ENCODE data around the gene ZNF784. TPM values are rescaled to one million over a fixed set of nuclear protein-coding genes. Genes with fewer than 3 reads are reported as not detected.

Gene ZNF784
- total and polyA plus RNA-seq, 9 of the 15 experiments (the other 6 are each of a cell fraction or from before 2014, with no cell fraction given): 0.14 to 6.1 (median 2.1) TPM

- TF ChIP-seq MCM2 (IDR thresholded peaks at IDR 0.05; ENCODE audit: low read depth) (no peak), SNAPC5 (CRISPR knock-in tag; IDR thresholded peaks at IDR 0.05) (no peak), MLX (CRISPR knock-in tag; conservative IDR thresholded peaks at IDR 0.05) (no peak), IRF2 (CRISPR knock-in tag; IDR thresholded peaks at IDR 0.05) (peak; percentile 69; the same call in 1 of the 2 replicates), RBM25 (IDR thresholded peaks at IDR 0.05; ENCODE audit: low read depth, low read length, severe bottlenecking) (no peak), ZNF583 (CRISPR knock-in tag; IDR thresholded peaks at IDR 0.05) (peak; percentile 65), SAP30 (IDR thresholded peaks at IDR 0.05; ENCODE audit: borderline replicate concordance, insufficient read depth, low read depth, low read length, poor library complexity, severe bottlenecking) (peak; percentile 88), ZBTB49 (CRISPR knock-in tag; IDR thresholded peaks at IDR 0.05; ENCODE audit: borderline replicate concordance) (no peak), ZNF239 (CRISPR knock-in tag; IDR thresholded peaks at IDR 0.05) (no peak), MBD2 (IDR thresholded peaks at IDR 0.05; ENCODE audit: borderline replicate concordance, low read depth) (peak; percentile 67; the same call in 1 of the 2 replicates), MXD1 (CRISPR knock-in tag; IDR thresholded peaks at IDR 0.05; ENCODE audit: borderline replicate concordance, poor library complexity, severe bottlenecking) (peak; percentile 90)
- TF ChIP-seq, protein P1, sequence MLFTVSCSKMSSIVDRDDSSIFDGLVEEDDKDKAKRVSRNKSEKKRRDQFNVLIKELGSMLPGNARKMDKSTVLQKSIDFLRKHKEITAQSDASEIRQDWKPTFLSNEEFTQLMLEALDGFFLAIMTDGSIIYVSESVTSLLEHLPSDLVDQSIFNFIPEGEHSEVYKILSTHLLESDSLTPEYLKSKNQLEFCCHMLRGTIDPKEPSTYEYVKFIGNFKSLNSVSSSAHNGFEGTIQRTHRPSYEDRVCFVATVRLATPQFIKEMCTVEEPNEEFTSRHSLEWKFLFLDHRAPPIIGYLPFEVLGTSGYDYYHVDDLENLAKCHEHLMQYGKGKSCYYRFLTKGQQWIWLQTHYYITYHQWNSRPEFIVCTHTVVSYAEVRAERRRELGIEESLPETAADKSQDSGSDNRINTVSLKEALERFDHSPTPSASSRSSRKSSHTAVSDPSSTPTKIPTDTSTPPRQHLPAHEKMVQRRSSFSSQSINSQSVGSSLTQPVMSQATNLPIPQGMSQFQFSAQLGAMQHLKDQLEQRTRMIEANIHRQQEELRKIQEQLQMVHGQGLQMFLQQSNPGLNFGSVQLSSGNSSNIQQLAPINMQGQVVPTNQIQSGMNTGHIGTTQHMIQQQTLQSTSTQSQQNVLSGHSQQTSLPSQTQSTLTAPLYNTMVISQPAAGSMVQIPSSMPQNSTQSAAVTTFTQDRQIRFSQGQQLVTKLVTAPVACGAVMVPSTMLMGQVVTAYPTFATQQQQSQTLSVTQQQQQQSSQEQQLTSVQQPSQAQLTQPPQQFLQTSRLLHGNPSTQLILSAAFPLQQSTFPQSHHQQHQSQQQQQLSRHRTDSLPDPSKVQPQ (CRISPR knock-in tag; IDR thresholded peaks at IDR 0.05; ENCODE audit: borderline replicate concordance): no peak
- TF ChIP-seq, protein P2, sequence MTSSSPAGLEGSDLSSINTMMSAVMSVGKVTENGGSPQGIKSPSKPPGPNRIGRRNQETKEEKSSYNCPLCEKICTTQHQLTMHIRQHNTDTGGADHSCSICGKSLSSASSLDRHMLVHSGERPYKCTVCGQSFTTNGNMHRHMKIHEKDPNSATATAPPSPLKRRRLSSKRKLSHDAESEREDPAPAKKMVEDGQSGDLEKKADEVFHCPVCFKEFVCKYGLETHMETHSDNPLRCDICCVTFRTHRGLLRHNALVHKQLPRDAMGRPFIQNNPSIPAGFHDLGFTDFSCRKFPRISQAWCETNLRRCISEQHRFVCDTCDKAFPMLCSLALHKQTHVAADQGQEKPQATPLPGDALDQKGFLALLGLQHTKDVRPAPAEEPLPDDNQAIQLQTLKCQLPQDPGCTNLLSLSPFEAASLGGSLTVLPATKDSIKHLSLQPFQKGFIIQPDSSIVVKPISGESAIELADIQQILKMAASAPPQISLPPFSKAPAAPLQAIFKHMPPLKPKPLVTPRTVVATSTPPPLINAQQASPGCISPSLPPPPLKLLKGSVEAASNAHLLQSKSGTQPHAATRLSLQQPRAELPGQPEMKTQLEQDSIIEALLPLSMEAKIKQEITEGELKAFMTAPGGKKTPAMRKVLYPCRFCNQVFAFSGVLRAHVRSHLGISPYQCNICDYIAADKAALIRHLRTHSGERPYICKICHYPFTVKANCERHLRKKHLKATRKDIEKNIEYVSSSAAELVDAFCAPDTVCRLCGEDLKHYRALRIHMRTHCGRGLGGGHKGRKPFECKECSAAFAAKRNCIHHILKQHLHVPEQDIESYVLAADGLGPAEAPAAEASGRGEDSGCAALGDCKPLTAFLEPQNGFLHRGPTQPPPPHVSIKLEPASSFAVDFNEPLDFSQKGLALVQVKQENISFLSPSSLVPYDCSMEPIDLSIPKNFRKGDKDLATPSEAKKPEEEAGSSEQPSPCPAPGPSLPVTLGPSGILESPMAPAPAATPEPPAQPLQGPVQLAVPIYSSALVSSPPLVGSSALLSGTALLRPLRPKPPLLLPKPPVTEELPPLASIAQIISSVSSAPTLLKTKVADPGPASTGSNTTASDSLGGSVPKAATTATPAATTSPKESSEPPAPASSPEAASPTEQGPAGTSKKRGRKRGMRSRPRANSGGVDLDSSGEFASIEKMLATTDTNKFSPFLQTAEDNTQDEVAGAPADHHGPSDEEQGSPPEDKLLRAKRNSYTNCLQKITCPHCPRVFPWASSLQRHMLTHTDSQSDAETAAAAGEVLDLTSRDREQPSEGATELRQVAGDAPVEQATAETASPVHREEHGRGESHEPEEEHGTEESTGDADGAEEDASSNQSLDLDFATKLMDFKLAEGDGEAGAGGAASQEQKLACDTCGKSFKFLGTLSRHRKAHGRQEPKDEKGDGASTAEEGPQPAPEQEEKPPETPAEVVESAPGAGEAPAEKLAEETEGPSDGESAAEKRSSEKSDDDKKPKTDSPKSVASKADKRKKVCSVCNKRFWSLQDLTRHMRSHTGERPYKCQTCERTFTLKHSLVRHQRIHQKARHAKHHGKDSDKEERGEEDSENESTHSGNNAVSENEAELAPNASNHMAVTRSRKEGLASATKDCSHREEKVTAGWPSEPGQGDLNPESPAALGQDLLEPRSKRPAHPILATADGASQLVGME (CRISPR knock-in tag; IDR thresholded peaks at IDR 0.05): peak; percentile 89
Measured at GRCh38 chr19:55654868-55655647, 30.7 kb upstream of the ZNF784 start, which contains the start of gene U2AF2 (continued).

All from K562 (cell line).